GM12801 (cell line): ENCODE results near the gene EFHC2.

Experiments used
- TF ChIP-seq, protein P1 (sequence below): IDR thresholded peaks from one replicate; pipeline ENCODE4 v1.5.1; 2011; ENCODE audit warnings: control low read depth; ENCODE audit not compliant: insufficient read length; ENCODE audit errors: extremely low read depth

EFHC2 gene

GRCh38 chrX:44344687-44345086 lies 1.2 kb upstream of the EFHC2 start:
- TF ChIP-seq, protein P1, sequence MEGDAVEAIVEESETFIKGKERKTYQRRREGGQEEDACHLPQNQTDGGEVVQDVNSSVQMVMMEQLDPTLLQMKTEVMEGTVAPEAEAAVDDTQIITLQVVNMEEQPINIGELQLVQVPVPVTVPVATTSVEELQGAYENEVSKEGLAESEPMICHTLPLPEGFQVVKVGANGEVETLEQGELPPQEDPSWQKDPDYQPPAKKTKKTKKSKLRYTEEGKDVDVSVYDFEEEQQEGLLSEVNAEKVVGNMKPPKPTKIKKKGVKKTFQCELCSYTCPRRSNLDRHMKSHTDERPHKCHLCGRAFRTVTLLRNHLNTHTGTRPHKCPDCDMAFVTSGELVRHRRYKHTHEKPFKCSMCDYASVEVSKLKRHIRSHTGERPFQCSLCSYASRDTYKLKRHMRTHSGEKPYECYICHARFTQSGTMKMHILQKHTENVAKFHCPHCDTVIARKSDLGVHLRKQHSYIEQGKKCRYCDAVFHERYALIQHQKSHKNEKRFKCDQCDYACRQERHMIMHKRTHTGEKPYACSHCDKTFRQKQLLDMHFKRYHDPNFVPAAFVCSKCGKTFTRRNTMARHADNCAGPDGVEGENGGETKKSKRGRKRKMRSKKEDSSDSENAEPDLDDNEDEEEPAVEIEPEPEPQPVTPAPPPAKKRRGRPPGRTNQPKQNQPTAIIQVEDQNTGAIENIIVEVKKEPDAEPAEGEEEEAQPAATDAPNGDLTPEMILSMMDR: no peak

- TF ChIP-seq, protein P1: no peak
Measured at GRCh38 chrX:44344194-44344593, 722 bp upstream of the EFHC2 start.

DNA sequence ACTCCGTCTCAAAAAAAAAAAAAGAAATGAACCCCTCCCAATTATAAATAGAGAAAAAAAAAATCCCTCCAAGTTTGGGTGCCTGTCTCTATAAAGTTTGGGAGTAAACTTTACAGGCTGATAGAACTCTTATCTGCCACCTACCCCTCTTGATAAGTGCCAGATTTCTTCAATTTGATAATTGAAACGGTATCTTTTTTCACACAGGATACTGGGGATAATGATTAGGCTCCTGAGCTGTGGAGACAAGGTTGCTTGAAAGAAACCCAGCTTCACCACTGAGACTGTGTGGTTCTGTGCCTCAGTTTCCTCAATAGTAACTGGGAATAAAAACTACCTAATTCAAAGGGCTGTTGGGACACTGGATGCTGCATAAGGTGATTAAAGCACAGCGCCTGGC lies 606 bp downstream of the EFHC2 start:
- TF ChIP-seq, protein P1: no peak

DNA sequence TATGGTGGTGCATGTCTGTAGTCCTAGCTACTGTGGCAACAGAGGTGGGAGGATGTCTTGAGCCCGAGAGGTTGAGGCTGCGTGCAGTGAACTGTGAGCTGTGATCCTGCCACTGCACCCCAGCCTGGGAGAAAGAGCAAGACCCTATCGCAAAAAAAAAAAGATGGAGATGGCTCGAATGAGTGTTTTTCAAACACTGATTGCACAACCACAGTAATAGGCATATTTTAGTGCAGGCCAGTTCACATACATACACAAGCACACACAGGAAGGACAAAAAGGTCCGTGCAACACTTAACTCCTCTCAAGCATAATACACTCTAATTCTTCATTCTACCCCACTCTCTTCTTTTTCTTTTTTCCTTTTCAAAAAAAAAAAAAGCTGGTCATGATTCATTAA lies 5.1 kb downstream of the EFHC2 start:
- TF ChIP-seq, protein P1: no peak

DNA sequence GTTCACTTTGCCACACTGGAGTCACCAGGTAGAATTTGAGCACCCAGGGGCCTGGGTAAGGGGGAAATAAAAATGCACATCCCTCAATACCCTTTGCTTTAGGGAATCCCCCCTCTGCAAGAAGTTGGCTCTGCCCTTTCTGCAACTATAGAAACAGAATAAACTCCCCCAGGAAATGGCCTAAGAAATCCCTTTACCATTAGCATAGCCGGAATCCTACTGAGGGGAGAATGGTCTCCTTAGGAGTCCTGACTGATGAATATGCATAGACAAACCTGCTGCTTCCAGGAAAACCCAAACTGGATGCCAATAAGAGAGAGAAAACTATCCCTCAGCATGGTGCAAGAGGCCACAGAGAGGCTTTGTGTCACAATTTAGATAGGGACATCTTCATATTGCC lies 11.0 kb downstream of the EFHC2 start:
- TF ChIP-seq, protein P1: no peak

- TF ChIP-seq, protein P1: no peak
Measured at GRCh38 chrX:44330227-44330626, 13.2 kb downstream of the EFHC2 start.

DNA sequence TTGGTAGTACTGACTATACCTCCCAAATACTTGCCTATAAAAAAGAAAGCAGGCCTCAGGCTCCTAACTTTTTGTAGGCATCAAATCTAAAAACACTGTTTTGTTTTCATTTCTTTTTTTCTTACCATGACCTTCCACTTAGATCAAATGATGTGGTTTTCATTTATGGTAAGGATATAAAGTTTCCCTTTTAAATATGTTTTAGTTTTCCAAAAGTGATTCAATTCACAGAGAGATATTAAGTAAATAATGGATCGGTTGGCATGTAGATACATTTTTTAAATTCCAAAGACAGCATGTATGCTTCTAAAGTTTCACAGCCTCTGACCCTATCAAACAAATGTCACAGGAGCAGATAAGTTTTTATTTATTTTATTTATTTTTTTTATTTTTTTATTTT lies 23.9 kb downstream of the EFHC2 start:
- TF ChIP-seq, protein P1: no peak

- TF ChIP-seq, protein P1: no peak
Measured at GRCh38 chrX:44317181-44317580, 26.3 kb downstream of the EFHC2 start.
